CD14-positive monocyte (primary cell): Measurements from ENCODE around the gene TTC23. TPM values are rescaled to one million over a fixed set of nuclear protein-coding genes. Genes with fewer than 3 reads are reported as not detected.

Source experiments
- DNase-seq, 3 donors: peaks; one replicate each; pipeline ENCODE4 v3.0.0-alpha.2; 2011 to 2022
- H2AFZ ChIP-seq: 2 replicates; pipeline ENCODE4 v1.6.0; 2012; ENCODE audit warnings: mild to moderate bottlenecking, low read depth, low read length, inconsistent platforms; ENCODE audit not compliant: insufficient read depth, poor library complexity, severe bottlenecking
- H3K27ac ChIP-seq, 2 donors: 1 replicate in 1 of 2; 2 replicates in 1 of 2; pipeline ENCODE4 v1.5.1; 2012 to 2013; ENCODE audit warnings: low read length in 2 of 2, control low read depth in 1 of 2, inconsistent platforms in 1 of 2, low read depth in 1 of 2, mild to moderate bottlenecking in 1 of 2
- H3K27me3 ChIP-seq, 2 donors: one replicate each; pipeline versions ENCODE4 v1.6.0 to v1.6.1; 2011 to 2013; ENCODE audit warnings: low read length in 2 of 2; ENCODE audit not compliant: control insufficient read depth in 2 of 2, insufficient read depth in 2 of 2
- H3K36me3 ChIP-seq, 2 donors: replicated peaks in 1 of 2; 1 replicate in 1 of 2; 2 replicates in 1 of 2; pipeline versions ENCODE4 v1.5.1 to v1.6.1; 2012 to 2013; ENCODE audit warnings: low read length in 2 of 2, control low read depth in 1 of 2, inconsistent platforms in 1 of 2, mild to moderate bottlenecking in 1 of 2; ENCODE audit not compliant: insufficient read depth in 2 of 2, control insufficient read depth in 1 of 2
- H3K4me1 ChIP-seq, 2 donors: 1 replicate in 1 of 2; 2 replicates in 1 of 2; pipeline versions ENCODE4 v1.5.1 to v1.6.1; 2012 to 2013; ENCODE audit warnings: low read length in 2 of 2, control low read depth in 1 of 2, inconsistent platforms in 1 of 2, mild to moderate bottlenecking in 1 of 2, moderate library complexity in 1 of 2; ENCODE audit not compliant: insufficient read depth in 2 of 2, control insufficient read depth in 1 of 2
- H3K4me2 ChIP-seq: replicated peaks from 2 replicates; pipeline ENCODE3; 2012; ENCODE audit warnings: low read length, moderate library complexity, mild to moderate bottlenecking; ENCODE audit not compliant: poor library complexity, severe bottlenecking; ENCODE audit errors: extremely low read depth
- H3K4me3 ChIP-seq, 3 experiments: fragments of 200-600 bp in 1 of 3; sonication (generic) in 1 of 3; replicated peaks in 1 of 3; 1 replicate in 2 of 3; 2 replicates in 1 of 3; pipeline ENCODE4 v1.5.1; 2011 to 2013; ENCODE audit warnings: low read length in 3 of 3, mild to moderate bottlenecking in 3 of 3, control low read depth in 2 of 3, low read depth in 2 of 3, inconsistent platforms in 1 of 3, moderate library complexity in 1 of 3
- H3K79me2 ChIP-seq: 2 replicates; pipeline ENCODE4 v1.6.0; 2012; ENCODE audit warnings: mild to moderate bottlenecking, control low read depth, inconsistent platforms, low read length, moderate library complexity; ENCODE audit not compliant: insufficient read depth
- H3K9ac ChIP-seq: 2 replicates; pipeline ENCODE4 v1.6.0; 2017; ENCODE audit warnings: low read length, mild to moderate bottlenecking; ENCODE audit not compliant: insufficient read depth, poor library complexity, severe bottlenecking
- H3K9me3 ChIP-seq, 2 donors: replicated peaks in 1 of 2; 1 replicate in 1 of 2; 2 replicates in 1 of 2; pipeline versions ENCODE4 v1.5.1 to v1.6.1; 2012 to 2013; ENCODE audit warnings: low read length in 2 of 2, control low read depth in 1 of 2; ENCODE audit not compliant: control insufficient read depth in 1 of 2, insufficient read depth in 1 of 2
- H4K20me1 ChIP-seq: 2 replicates; pipeline ENCODE4 v1.6.0; 2012; ENCODE audit warnings: mild to moderate bottlenecking, low read length, control low read depth, moderate library complexity; ENCODE audit not compliant: insufficient read depth
- H3K27ac Mint-ChIP-seq, 7 donors: one replicate each; pipeline ENCODE4 v1.8.0; 2020; ENCODE audit warnings: mild to moderate bottlenecking in 7 of 7, mixed read lengths in 7 of 7, moderate library complexity in 6 of 7, inconsistent platforms in 2 of 7
- H3K27me3 Mint-ChIP-seq, 3 donors: one replicate each; pipeline ENCODE4 v1.8.0; 2021 to 2022; ENCODE audit warnings: low read depth in 3 of 3, mild to moderate bottlenecking in 3 of 3, mixed read lengths in 3 of 3, moderate library complexity in 3 of 3, inconsistent platforms in 1 of 3
- H3K36me3 Mint-ChIP-seq, 2 donors: one replicate each; pipeline ENCODE4 v1.8.0; 2020; ENCODE audit warnings: mixed read lengths in 2 of 2, inconsistent platforms in 1 of 2, mild to moderate bottlenecking in 1 of 2
- H3K4me1 Mint-ChIP-seq: one replicate; pipeline ENCODE4 v1.8.0; 2020; ENCODE audit warnings: mild to moderate bottlenecking, mixed read lengths
- H3K4me3 Mint-ChIP-seq, 2 donors: one replicate each; pipeline ENCODE4 v1.8.0; 2020; ENCODE audit warnings: mild to moderate bottlenecking in 2 of 2, mixed read lengths in 2 of 2, moderate library complexity in 1 of 2
- H3K9me3 Mint-ChIP-seq, 7 donors: one replicate each; pipeline ENCODE4 v1.8.0; 2020 to 2022; ENCODE audit warnings: mixed read lengths in 7 of 7, mild to moderate bottlenecking in 6 of 7, moderate library complexity in 6 of 7, inconsistent platforms in 2 of 7
- WGBS: methylation state at CpG from one replicate; pipeline ENCODE4 v1.1.5; 2013; ENCODE audit warnings: missing lambda C conversion rate; ENCODE audit not compliant: insufficient coverage; 5-methylcytosine and 5-hydroxymethylcytosine counted together
- intact Hi-C, 2 donors: fragments of 100-400 bp; cut with micrococcal nuclease; formaldehyde crosslinking; loops; one replicate each; pipeline versions ENCODE4 v1.15.0 to v1.15.1; 2023
- polyA plus RNA-seq, 3 donors: library from polyadenylated mRNA; depleted of rRNA in 1 of 3; unstranded in 2 of 3; stranded (reverse) in 1 of 3; fragments of 300-500 nt in 2 of 3; fragments of >200 nt in 1 of 3; fragmentation: Illumina TruSeq in 2 of 3; gene quantifications; 1 replicate in 2 of 3; 2 replicates in 1 of 3; pipeline ENCODE4 v1.2.3, GENCODE V29; 2012 to 2021
- TF ChIP-seq, protein P1 (sequence below): fragments of 200-600 bp; IDR thresholded peaks from one replicate; pipeline ENCODE4 v1.8.0; 2022; ENCODE audit warnings: antibody characterized with exemption, mild to moderate bottlenecking

Gene TTC23
- polyA plus RNA-seq, 3 donors = 0.51 to 0.55 TPM; not detected in 1

GRCh38 chr15:99121691-99122410 lies 127.5 kb downstream of the TTC23 start:
- Histone ChIP-seq H3K79me2 (no peaks in the 10 kb centered on the region), H4K20me1 (no peaks in the 10 kb centered on the region), H3K4me3 (no peak overlapping the region), H3K36me3 (no peaks in the 10 kb centered on the region), H3K27ac (no peak overlapping the region), H3K9ac (no peak overlapping the region), H2AFZ (no peak overlapping the region), H3K9me3 (no peaks in the 10 kb centered on the region), H3K4me1 (peaks cover 12 to 15% of the 10 kb centered on the region in 2 donors), H3K27me3 (no peaks in the 10 kb centered on the region), H3K4me2 (no peak overlapping the region)
- peaks cover 1 to 8% (median 8%) of the 10 kb centered on the region in 3 donors for H3K27me3 Mint-ChIP-seq
- TF ChIP-seq, protein P1, sequence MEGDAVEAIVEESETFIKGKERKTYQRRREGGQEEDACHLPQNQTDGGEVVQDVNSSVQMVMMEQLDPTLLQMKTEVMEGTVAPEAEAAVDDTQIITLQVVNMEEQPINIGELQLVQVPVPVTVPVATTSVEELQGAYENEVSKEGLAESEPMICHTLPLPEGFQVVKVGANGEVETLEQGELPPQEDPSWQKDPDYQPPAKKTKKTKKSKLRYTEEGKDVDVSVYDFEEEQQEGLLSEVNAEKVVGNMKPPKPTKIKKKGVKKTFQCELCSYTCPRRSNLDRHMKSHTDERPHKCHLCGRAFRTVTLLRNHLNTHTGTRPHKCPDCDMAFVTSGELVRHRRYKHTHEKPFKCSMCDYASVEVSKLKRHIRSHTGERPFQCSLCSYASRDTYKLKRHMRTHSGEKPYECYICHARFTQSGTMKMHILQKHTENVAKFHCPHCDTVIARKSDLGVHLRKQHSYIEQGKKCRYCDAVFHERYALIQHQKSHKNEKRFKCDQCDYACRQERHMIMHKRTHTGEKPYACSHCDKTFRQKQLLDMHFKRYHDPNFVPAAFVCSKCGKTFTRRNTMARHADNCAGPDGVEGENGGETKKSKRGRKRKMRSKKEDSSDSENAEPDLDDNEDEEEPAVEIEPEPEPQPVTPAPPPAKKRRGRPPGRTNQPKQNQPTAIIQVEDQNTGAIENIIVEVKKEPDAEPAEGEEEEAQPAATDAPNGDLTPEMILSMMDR = no peak
- no peak overlapping the region for H3K4me3 Mint-ChIP-seq
- intact Hi-C loops = no loop called here
- H3K27ac Mint-ChIP-seq = no peak overlapping the region
- WGBS = 90% methylated on average over 5 of the region's 8 CpGs
- peaks cover 13% of the 10 kb centered on the region for H3K4me1 Mint-ChIP-seq
- DNase-seq = no peak
- H3K36me3 Mint-ChIP-seq = no peaks in the 10 kb centered on the region
- H3K9me3 Mint-ChIP-seq = no peaks in the 10 kb centered on the region

DNA sequence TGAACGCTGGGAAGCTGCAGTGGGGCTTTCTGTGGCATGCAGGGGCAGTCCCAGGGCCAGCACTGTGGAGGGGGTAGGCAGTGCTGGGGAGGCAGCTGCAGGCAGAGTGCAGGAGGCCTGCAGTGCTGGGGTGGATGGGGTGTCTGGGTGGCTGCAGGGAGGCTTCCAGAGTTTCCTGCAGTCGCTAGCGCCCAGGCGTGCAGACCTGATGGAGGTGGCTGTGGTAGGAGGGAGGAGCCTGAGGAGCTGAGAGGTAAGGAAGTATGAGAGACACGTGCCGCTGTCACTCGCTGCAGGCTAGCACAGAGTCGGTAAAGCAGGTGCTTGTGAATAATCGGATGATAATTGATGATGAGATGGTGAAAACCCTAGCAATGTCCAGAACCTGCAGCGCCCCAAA lies 128.2 kb downstream of the TTC23 start:
- H3K27me3 ChIP-seq = no peaks in the 10 kb centered on the region
- H3K79me2 ChIP-seq = no peaks in the 10 kb centered on the region
- TF ChIP-seq, protein P1 = no peak
- no peaks in the 10 kb centered on the region for H3K36me3 Mint-ChIP-seq
- DNase-seq = no peak
- no peak overlapping the region for H3K9ac ChIP-seq
- H3K27ac Mint-ChIP-seq = no peak overlapping the region
- no peak overlapping the region for H3K4me3 ChIP-seq
- H3K4me2 ChIP-seq = no peak overlapping the region
- no peaks in the 10 kb centered on the region for H3K9me3 ChIP-seq
- no peak overlapping the region for H2AFZ ChIP-seq
- 95% methylated on average over 8 of the region's 10 CpGs for WGBS
- H3K4me1 ChIP-seq = peaks cover 12 to 15% of the 10 kb centered on the region in 2 donors
- peaks cover 1 to 8% (median 8%) of the 10 kb centered on the region in 3 donors for H3K27me3 Mint-ChIP-seq
- peaks cover 13% of the 10 kb centered on the region for H3K4me1 Mint-ChIP-seq
- H3K36me3 ChIP-seq = no peaks in the 10 kb centered on the region
- no peaks in the 10 kb centered on the region for H3K9me3 Mint-ChIP-seq
- no peak overlapping the region for H3K4me3 Mint-ChIP-seq
- H3K27ac ChIP-seq = no peak overlapping the region
- H4K20me1 ChIP-seq = no peaks in the 10 kb centered on the region
- intact Hi-C loops = no loop called here
